Stimulated activated CD4-positive, alpha-beta T cell treated with anti-CD3 and anti-CD28 coated beads, TNF-alpha, amount 100 ng/mL, for 1 hour (primary cell): ENCODE data around the gene PROM2.

Experiments used
- DNase-seq, 3 donors: peaks; one replicate each; pipeline ENCODE4 v3.0.0-alpha.2; 2020; ENCODE audit warnings: low read depth in 3 of 3, low spot score in 1 of 3

The PROM2 gene

DNA sequence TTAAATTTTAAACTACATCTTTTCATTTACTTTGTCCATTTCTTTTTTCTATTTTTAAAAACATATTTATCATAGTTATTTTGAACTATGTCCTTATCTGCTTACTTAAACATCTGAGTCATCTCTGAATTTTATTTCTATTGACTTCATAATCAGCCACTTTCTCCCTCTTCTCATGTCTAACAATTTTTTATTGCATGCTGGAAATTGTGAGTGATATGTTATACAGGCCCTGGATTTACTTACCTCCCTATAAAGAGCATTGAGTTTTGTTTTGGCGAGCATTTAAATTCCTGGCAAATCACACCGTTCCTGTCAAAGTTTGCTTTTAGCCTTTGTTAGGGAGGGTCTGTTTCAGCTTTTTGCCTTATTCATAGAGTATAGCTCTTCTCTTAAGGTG, 62.2 kb downstream of the PROM2 start:
- DNase-seq = no peak

DNA sequence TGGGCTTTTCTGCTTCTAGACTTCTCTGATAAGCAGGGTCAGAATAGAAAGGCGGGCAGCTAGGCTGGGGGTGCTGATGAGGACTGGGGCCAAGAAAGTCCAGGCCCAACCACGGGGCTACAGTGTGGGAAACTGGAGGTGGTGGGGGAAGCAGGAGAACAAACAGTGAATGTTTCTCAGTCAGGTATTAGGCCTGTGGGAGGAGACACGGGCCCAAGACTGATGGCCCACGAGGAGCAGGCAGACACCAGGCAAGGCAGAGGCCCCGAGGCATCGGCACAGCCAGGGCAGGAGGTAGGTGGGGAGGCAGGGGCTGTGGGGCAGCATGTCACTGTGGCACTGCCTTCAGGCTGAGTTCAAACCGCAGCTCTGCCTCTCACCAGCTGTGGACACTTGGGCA, 63.6 kb downstream of the PROM2 start:
- no peak for DNase-seq
